OCI-LY3 (cell line): ENCODE data around the gene RAC3.

ENCODE experiments used
- CTCF ChIP-seq: fragments of 200-600, 300-600 bp; sonication (generic); IDR thresholded peaks from 2 replicates; pipeline ENCODE4 v1.5.1; 2014; ENCODE audit warnings: antibody characterized with exemption, low read length, low read depth
- EZH2phosphoT487 ChIP-seq: fragments of 200-600 bp; shearing (Covaris generic); IDR thresholded peaks from 2 replicates; pipeline ENCODE4 v1.6.1; 2018; ENCODE audit warnings: antibody characterized with exemption, mixed run types, low read depth

GRCh38 chr17:82054351-82055022, 23.0 kb downstream of the RAC3 start:
- no peak for TF ChIP-seq CTCF
- no peak for TF ChIP-seq EZH2phosphoT487
